Measurements from ENCODE around the gene KLHL4. TPM values are rescaled to one million over a fixed set of nuclear protein-coding genes. Genes with fewer than 3 reads are reported as not detected.

KLHL4 gene
- total and polyA plus RNA-seq, 2 of the 8 experiments (the other 6 are each of a cell fraction or from before 2014, with no cell fraction given), result 8.8 to 16.0 TPM

- H2BK12ac ChIP-seq (ENCODE audit: low read depth, low read length), result no peak overlapping the region
- no peak overlapping the region for H3K4me2 ChIP-seq (ENCODE audit: insufficient read depth in 1 of 2, low read depth in 2 of 2, low read length in 2 of 2)
- H4K8ac ChIP-seq (ENCODE audit: extremely low read depth, insufficient read depth, low read length), result no peak overlapping the region
- H3K18ac ChIP-seq (ENCODE audit: extremely low read depth, low read length), result no peak overlapping the region
- no peak overlapping the region for H2BK120ac ChIP-seq (replicated peaks; ENCODE audit: low read depth, low read length)
- no peak overlapping the region for H2AFZ ChIP-seq (ENCODE audit: low read length)
- H3K27ac ChIP-seq (ENCODE audit: low read depth, low read length), result no peak overlapping the region
- no peak overlapping the region for H2AK5ac ChIP-seq (ENCODE audit: low read depth, low read length)
- no peak overlapping the region for H3K4me3 ChIP-seq (ENCODE audit: extremely low read depth in 1 of 4, insufficient read depth in 2 of 4, low read depth in 3 of 4, low read length in 4 of 4)
- 85% methylated on average over 5 of the region's 10 CpGs; no CpG with 5 or more reads in 1 of the 2 experiments for WGBS, 2 experiments (ENCODE audit: extremely low coverage in 1 of 2, insufficient coverage in 1 of 2, insufficient read length in 1 of 2, insufficient replicate concordance in 2 of 2, low coverage in 1 of 2, low lambda C conversion rate in 2 of 2, missing lambda C conversion rate in 1 of 2)
- H3K23me2 ChIP-seq (ENCODE audit: low read depth, low read length), result no peaks in the 10 kb centered on the region
- no peak overlapping the region for H3K23ac ChIP-seq (ENCODE audit: insufficient read length)
- no peaks in the 10 kb centered on the region for H3K4me1 ChIP-seq (replicated peaks in 1 of 4; ENCODE audit: control insufficient read depth in 3 of 4, insufficient read depth in 4 of 4, low read length in 3 of 4)
- H3K56ac ChIP-seq (replicated peaks; ENCODE audit: insufficient read length, low read depth, low read length), result no peak overlapping the region
- no peak overlapping the region for H3K9ac ChIP-seq (replicated peaks in 1 of 4; ENCODE audit: extremely low read depth in 1 of 4, low read depth in 3 of 4, low read length in 3 of 4)
- ChIA-PET CTCF (ENCODE audit: partially characterized antibody) (no interaction called here), POLR2A (ENCODE audit: partially characterized antibody) (no interaction called here)
- no peaks in the 10 kb centered on the region for H3K9me3 ChIP-seq (ENCODE audit: insufficient read depth in 2 of 2, low read depth in 1 of 2, low read length in 1 of 2)
- H4K91ac ChIP-seq (replicated peaks; ENCODE audit: insufficient read length, low read length), result no peak overlapping the region
- DNase-seq (ENCODE audit: low read depth in 1 of 2, low spot score in 2 of 2), result no peak
- no peaks in the 10 kb centered on the region for H4K20me1 ChIP-seq (replicated peaks in 1 of 2; ENCODE audit: control insufficient read depth in 1 of 2, insufficient read depth in 2 of 2, low read length in 2 of 2)
- H2BK5ac ChIP-seq (ENCODE audit: low read depth, low read length), result no peak overlapping the region
- no peak overlapping the region for H2BK15ac ChIP-seq (ENCODE audit: low read length)
- H3K79me2 ChIP-seq (ENCODE audit: control insufficient read depth in 1 of 2, insufficient read depth in 2 of 2, low read length in 2 of 2), result no peaks in the 10 kb centered on the region
- no peaks in the 10 kb centered on the region for H3K27me3 ChIP-seq (replicated peaks in 1 of 4; ENCODE audit: control insufficient read depth in 3 of 4, extremely low read depth in 1 of 4, insufficient read depth in 3 of 4, low read length in 3 of 4)
- no peak overlapping the region for H3K14ac ChIP-seq (ENCODE audit: insufficient read length)
- FAIRE-seq, result no peak
- H2BK20ac ChIP-seq (ENCODE audit: low read length), result no peak overlapping the region
- H3K36me3 ChIP-seq (ENCODE audit: control insufficient read depth in 2 of 4, insufficient read depth in 4 of 4, low read length in 3 of 4), result no peaks in the 10 kb centered on the region
- H3K4ac ChIP-seq (replicated peaks; ENCODE audit: insufficient read length, low read depth, low read length), result no peak overlapping the region
- no peak overlapping the region for H4K5ac ChIP-seq (ENCODE audit: insufficient read length, low read depth, low read length)
- no peaks in the 10 kb centered on the region for H3K79me1 ChIP-seq (ENCODE audit: low read depth, low read length)
- TF ChIP-seq POLR2AphosphoS5 (IDR thresholded peaks at IDR 0.05; ENCODE audit: low read depth, low read length) (no peak), SP4 (IDR thresholded peaks at IDR 0.05; ENCODE audit: low read length) (no peak), EGR1 (IDR thresholded peaks at IDR 0.05; ENCODE audit: borderline replicate concordance, low read depth, low read length) (no peak), SP2 (IDR thresholded peaks at IDR 0.05; ENCODE audit: low read length) (no peak), KDM4A (IDR thresholded peaks at IDR 0.05; ENCODE audit: low read depth, low read length, severe bottlenecking) (no peak), SP1 (IDR thresholded peaks at IDR 0.05; ENCODE audit: low read depth, low read length) (no peak), EP300 (IDR thresholded peaks at IDR 0.05; ENCODE audit: borderline replicate concordance in 1 of 2, low read depth in 2 of 2, low read length in 2 of 2) (no peak), TBP (IDR thresholded peaks at IDR 0.05; ENCODE audit: low read depth, low read length) (no peak), SUZ12 (IDR thresholded peaks at IDR 0.05; ENCODE audit: low read length) (no peak), SRF (IDR thresholded peaks at IDR 0.05; ENCODE audit: low read depth, low read length) (no peak)
- TF ChIP-seq, protein P1, sequence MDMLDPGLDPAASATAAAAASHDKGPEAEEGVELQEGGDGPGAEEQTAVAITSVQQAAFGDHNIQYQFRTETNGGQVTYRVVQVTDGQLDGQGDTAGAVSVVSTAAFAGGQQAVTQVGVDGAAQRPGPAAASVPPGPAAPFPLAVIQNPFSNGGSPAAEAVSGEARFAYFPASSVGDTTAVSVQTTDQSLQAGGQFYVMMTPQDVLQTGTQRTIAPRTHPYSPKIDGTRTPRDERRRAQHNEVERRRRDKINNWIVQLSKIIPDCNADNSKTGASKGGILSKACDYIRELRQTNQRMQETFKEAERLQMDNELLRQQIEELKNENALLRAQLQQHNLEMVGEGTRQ (IDR thresholded peaks at IDR 0.05; ENCODE audit: low read length), result no peak
- TF ChIP-seq, protein P2, sequence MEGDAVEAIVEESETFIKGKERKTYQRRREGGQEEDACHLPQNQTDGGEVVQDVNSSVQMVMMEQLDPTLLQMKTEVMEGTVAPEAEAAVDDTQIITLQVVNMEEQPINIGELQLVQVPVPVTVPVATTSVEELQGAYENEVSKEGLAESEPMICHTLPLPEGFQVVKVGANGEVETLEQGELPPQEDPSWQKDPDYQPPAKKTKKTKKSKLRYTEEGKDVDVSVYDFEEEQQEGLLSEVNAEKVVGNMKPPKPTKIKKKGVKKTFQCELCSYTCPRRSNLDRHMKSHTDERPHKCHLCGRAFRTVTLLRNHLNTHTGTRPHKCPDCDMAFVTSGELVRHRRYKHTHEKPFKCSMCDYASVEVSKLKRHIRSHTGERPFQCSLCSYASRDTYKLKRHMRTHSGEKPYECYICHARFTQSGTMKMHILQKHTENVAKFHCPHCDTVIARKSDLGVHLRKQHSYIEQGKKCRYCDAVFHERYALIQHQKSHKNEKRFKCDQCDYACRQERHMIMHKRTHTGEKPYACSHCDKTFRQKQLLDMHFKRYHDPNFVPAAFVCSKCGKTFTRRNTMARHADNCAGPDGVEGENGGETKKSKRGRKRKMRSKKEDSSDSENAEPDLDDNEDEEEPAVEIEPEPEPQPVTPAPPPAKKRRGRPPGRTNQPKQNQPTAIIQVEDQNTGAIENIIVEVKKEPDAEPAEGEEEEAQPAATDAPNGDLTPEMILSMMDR (IDR thresholded peaks at IDR 0.05; ENCODE audit: control extremely low read depth in 1 of 3, insufficient read depth in 1 of 3, low read depth in 1 of 3, low read length in 3 of 3), result no peak
Measured at GRCh38 chrX:87528487-87528886, 10.9 kb downstream of the KLHL4 start.
